Right lobe of liver (tissue), 4 donors: ENCODE data around the gene FAIM2.

Source experiments
- POLR2A ChIP-seq: fragments of 450-650 bp; IDR thresholded peaks from one replicate; pipeline ENCODE4 v1.6.1; 2017; ENCODE audit warnings: antibody characterized with exemption, mild to moderate bottlenecking
- TF ChIP-seq, protein P1 (sequence below), 4 donors: fragments of 200-600 bp in 3 of 4; fragments of 450-650 bp in 1 of 4; IDR thresholded peaks; one replicate each; pipeline versions ENCODE4 v1.5.1 to v1.8.0; 2016 to 2022; ENCODE audit warnings: antibody characterized with exemption in 4 of 4, mild to moderate bottlenecking in 2 of 4
- donor health status: DM: no; HTN: no; CAD: no.
- donor health status: DM: no; HTN: no; CAD: no.
- donor health status: DM: no; HTN: yes; CAD: no.

DNA sequence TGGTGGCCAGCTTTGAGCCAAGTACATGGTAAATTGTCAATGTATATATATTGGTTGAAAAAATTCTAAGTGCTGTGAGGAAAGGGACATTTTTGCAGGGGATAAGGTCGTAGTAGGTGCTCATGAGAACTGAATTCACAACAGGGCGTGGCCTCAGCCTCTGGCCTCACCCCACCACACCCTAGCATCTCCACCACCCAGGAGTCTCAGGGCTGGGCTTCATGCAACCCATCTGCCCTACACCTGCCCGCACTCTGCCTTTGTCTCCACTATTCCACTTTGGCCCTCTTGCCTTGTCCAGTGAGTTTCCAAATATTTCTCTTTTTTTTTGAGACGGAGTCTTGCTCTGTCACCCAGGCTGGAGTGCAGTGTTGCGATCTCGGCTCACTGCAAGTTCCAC lies 24.8 kb upstream of the FAIM2 start:
- TF ChIP-seq, protein P1, sequence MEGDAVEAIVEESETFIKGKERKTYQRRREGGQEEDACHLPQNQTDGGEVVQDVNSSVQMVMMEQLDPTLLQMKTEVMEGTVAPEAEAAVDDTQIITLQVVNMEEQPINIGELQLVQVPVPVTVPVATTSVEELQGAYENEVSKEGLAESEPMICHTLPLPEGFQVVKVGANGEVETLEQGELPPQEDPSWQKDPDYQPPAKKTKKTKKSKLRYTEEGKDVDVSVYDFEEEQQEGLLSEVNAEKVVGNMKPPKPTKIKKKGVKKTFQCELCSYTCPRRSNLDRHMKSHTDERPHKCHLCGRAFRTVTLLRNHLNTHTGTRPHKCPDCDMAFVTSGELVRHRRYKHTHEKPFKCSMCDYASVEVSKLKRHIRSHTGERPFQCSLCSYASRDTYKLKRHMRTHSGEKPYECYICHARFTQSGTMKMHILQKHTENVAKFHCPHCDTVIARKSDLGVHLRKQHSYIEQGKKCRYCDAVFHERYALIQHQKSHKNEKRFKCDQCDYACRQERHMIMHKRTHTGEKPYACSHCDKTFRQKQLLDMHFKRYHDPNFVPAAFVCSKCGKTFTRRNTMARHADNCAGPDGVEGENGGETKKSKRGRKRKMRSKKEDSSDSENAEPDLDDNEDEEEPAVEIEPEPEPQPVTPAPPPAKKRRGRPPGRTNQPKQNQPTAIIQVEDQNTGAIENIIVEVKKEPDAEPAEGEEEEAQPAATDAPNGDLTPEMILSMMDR (IDR thresholded peaks at IDR 0.05) = no peak
- TF ChIP-seq POLR2A = no peak
